Astrocyte (in vitro differentiated cells and primary cell): ENCODE measurements around the gene ABTB2. TPM values are rescaled to one million over a fixed set of nuclear protein-coding genes. Genes with fewer than 3 reads are reported as not detected.

Experiments
- DNase-seq: peaks from one replicate; pipeline ENCODE4 v3.0.0-alpha.2; 2010; ENCODE audit warnings: low read depth
- FAIRE-seq: peaks from 2 replicates; lab custom pipeline; 2011; peaks lifted over from hg19 to GRCh38; lab: Jason Lieb, UNC
- H2AFZ ChIP-seq: 2 replicates; pipeline ENCODE4 v1.6.0; 2012; ENCODE audit warnings: low read depth, low read length, inconsistent platforms
- H3K27ac ChIP-seq: 2 replicates; pipeline ENCODE4 v1.5.1; 2011; ENCODE audit warnings: low read depth, low read length, inconsistent platforms
- H3K27me3 ChIP-seq: 2 replicates; pipeline ENCODE4 v1.6.0; 2011; ENCODE audit warnings: low read length, inconsistent platforms; ENCODE audit not compliant: insufficient read depth
- H3K36me3 ChIP-seq: 2 replicates; pipeline ENCODE4 v1.5.1; 2011; ENCODE audit warnings: low read length, inconsistent platforms; ENCODE audit not compliant: insufficient read depth
- H3K4me1 ChIP-seq: 2 replicates; pipeline ENCODE4 v1.5.1; 2011; ENCODE audit warnings: low read length, inconsistent platforms; ENCODE audit not compliant: insufficient read depth
- H3K4me2 ChIP-seq: 2 replicates; pipeline ENCODE4 v1.6.0; 2012; ENCODE audit warnings: low read length, inconsistent platforms
- H3K4me3 ChIP-seq: 2 replicates; pipeline ENCODE4 v1.5.1; 2011; ENCODE audit warnings: low read depth, mild to moderate bottlenecking, low read length, inconsistent platforms; ENCODE audit not compliant: insufficient read depth
- H3K79me2 ChIP-seq: 2 replicates; pipeline ENCODE4 v1.6.0; 2012; ENCODE audit warnings: mild to moderate bottlenecking, low read length, inconsistent platforms; ENCODE audit not compliant: insufficient read depth
- H3K9ac ChIP-seq: 2 replicates; pipeline ENCODE4 v1.6.0; 2012; ENCODE audit warnings: mild to moderate bottlenecking, low read length, inconsistent platforms
- H3K9me3 ChIP-seq: 2 replicates; pipeline ENCODE4 v1.5.1; 2012; ENCODE audit warnings: low read depth, mild to moderate bottlenecking, low read length, inconsistent platforms; ENCODE audit not compliant: insufficient read depth
- H4K20me1 ChIP-seq: 2 replicates; pipeline ENCODE4 v1.6.0; 2012; ENCODE audit warnings: low read length, inconsistent platforms; ENCODE audit not compliant: insufficient read depth
- H3K27ac Mint-ChIP-seq: one replicate; pipeline ENCODE4 v1.8.0; 2021; ENCODE audit warnings: mild to moderate bottlenecking, mixed read lengths; ENCODE audit not compliant: unreplicated experiment
- H3K27me3 Mint-ChIP-seq: one replicate; pipeline ENCODE4 v1.8.0; 2021; ENCODE audit warnings: low read depth, mixed read lengths; ENCODE audit not compliant: unreplicated experiment
- H3K36me3 Mint-ChIP-seq: one replicate; pipeline ENCODE4 v1.8.0; 2021; ENCODE audit warnings: low read depth, mixed read lengths; ENCODE audit not compliant: unreplicated experiment
- H3K4me1 Mint-ChIP-seq: one replicate; pipeline ENCODE4 v1.8.0; 2021; ENCODE audit warnings: low read depth, mixed read lengths; ENCODE audit not compliant: unreplicated experiment
- H3K4me3 Mint-ChIP-seq: one replicate; pipeline ENCODE4 v1.8.0; 2021; ENCODE audit warnings: mild to moderate bottlenecking, moderate library complexity, mixed read lengths; ENCODE audit not compliant: unreplicated experiment
- H3K9me3 Mint-ChIP-seq: one replicate; pipeline ENCODE4 v1.8.0; 2021; ENCODE audit warnings: mild to moderate bottlenecking, mixed read lengths; ENCODE audit not compliant: unreplicated experiment
- CTCF ChIP-seq: IDR thresholded peaks from 2 replicates; pipeline ENCODE4 v1.5.1; 2011; ENCODE audit warnings: low read depth, mild to moderate bottlenecking, inconsistent platforms, low read length, moderate library complexity; ENCODE audit not compliant: insufficient read depth
- EZH2 ChIP-seq: IDR thresholded peaks from 2 replicates; pipeline ENCODE4 v1.6.1; 2012; ENCODE audit warnings: mild to moderate bottlenecking, low read length, inconsistent platforms; ENCODE audit not compliant: insufficient read depth
- total RNA-seq: library from RNA; stranded (reverse); gene quantifications from 2 replicates; pipeline ENCODE4 v1.2.1, GENCODE V29; 2021

The ABTB2 gene
- total RNA-seq, 1 donor from 2014 or later = 14.1 TPM

GRCh38 chr11:34397811-34398210, 40.0 kb upstream of the ABTB2 start:
- TF ChIP-seq EZH2 (no peak), CTCF (no peak)

GRCh38 chr11:34397120-34397519, 39.3 kb upstream of the ABTB2 start:
- H3K79me2 ChIP-seq = no peaks in the 10 kb centered on the region
- H3K4me1 ChIP-seq = no peaks in the 10 kb centered on the region
- no peaks in the 10 kb centered on the region for H3K9me3 ChIP-seq
- no peak overlapping the region for H2AFZ ChIP-seq
- DNase-seq (no peak), FAIRE-seq (no peak)
- H3K4me3 Mint-ChIP-seq = no peak overlapping the region
- no peak overlapping the region for H3K4me2 ChIP-seq
- no peaks in the 10 kb centered on the region for H3K27me3 ChIP-seq
- H3K36me3 ChIP-seq = no peaks in the 10 kb centered on the region
- peaks cover 22% of the 10 kb centered on the region for H3K9me3 Mint-ChIP-seq
- peaks cover 3% of the 10 kb centered on the region for H3K36me3 Mint-ChIP-seq
- H3K27me3 Mint-ChIP-seq = no peaks in the 10 kb centered on the region
- TF ChIP-seq EZH2 (no peak), CTCF (no peak)
- H3K4me3 ChIP-seq = no peak overlapping the region
- peaks cover 4% of the 10 kb centered on the region for H3K4me1 Mint-ChIP-seq
- no peaks in the 10 kb centered on the region for H4K20me1 ChIP-seq
- no peak overlapping the region for H3K9ac ChIP-seq
- H3K27ac ChIP-seq = no peak overlapping the region
- no peak overlapping the region for H3K27ac Mint-ChIP-seq

More at GRCh38 chr11:34397811-34398210, 40.0 kb upstream of the ABTB2 start:
- no peak overlapping the region for H3K27ac Mint-ChIP-seq
- H3K27me3 Mint-ChIP-seq = no peaks in the 10 kb centered on the region
- no peak for DNase-seq
- Histone ChIP-seq H3K4me3 (no peak overlapping the region), H2AFZ (no peak overlapping the region), H3K4me2 (no peak overlapping the region), H3K36me3 (no peaks in the 10 kb centered on the region), H3K27ac (no peak overlapping the region), H4K20me1 (no peaks in the 10 kb centered on the region), H3K9ac (no peak overlapping the region), H3K27me3 (no peaks in the 10 kb centered on the region), H3K4me1 (no peaks in the 10 kb centered on the region), H3K79me2 (no peaks in the 10 kb centered on the region), H3K9me3 (no peaks in the 10 kb centered on the region)
- H3K4me1 Mint-ChIP-seq = peaks cover 4% of the 10 kb centered on the region
- no peak overlapping the region for H3K4me3 Mint-ChIP-seq
- peak; percentile 17 for FAIRE-seq
- peaks cover 16% of the 10 kb centered on the region for H3K9me3 Mint-ChIP-seq
- peaks cover 3% of the 10 kb centered on the region for H3K36me3 Mint-ChIP-seq

GRCh38 chr11:34395916-34396550, 38.2 kb upstream of the ABTB2 start:
- no peaks in the 10 kb centered on the region for H3K36me3 ChIP-seq
- no peak overlapping the region for H3K4me2 ChIP-seq
- H3K27me3 ChIP-seq = no peaks in the 10 kb centered on the region
- H3K27ac Mint-ChIP-seq = no peak overlapping the region
- no peaks in the 10 kb centered on the region for H3K79me2 ChIP-seq
- no peak overlapping the region for H2AFZ ChIP-seq
- H4K20me1 ChIP-seq = no peaks in the 10 kb centered on the region
- H3K27ac ChIP-seq = no peak overlapping the region
- no peaks in the 10 kb centered on the region for H3K4me1 ChIP-seq
- TF ChIP-seq CTCF (no peak), EZH2 (no peak)
- H3K9me3 Mint-ChIP-seq = peaks cover 23% of the 10 kb centered on the region
- H3K9me3 ChIP-seq = no peaks in the 10 kb centered on the region
- H3K9ac ChIP-seq = no peak overlapping the region
- H3K36me3 Mint-ChIP-seq = peaks cover 3% of the 10 kb centered on the region
- peaks cover 3% of the 10 kb centered on the region for H3K27me3 Mint-ChIP-seq
- no peak overlapping the region for H3K4me3 Mint-ChIP-seq
- H3K4me3 ChIP-seq = no peak overlapping the region
- FAIRE-seq (peak; percentile 13), DNase-seq (peak; percentile 33)
- peaks cover 4% of the 10 kb centered on the region for H3K4me1 Mint-ChIP-seq
